Tibial artery (tissue), 4 donors: ENCODE data around the gene SNX32.

Source experiments
- DNase-seq, 2 donors: peaks; one replicate each; pipeline ENCODE4 v3.0.0-alpha.2; 2019
- H3K27ac ChIP-seq, 2 donors: fragments of 200-600 bp; sonication (generic) in 1 of 2; 1 replicate in 1 of 2; 2 replicates in 1 of 2; pipeline ENCODE4 v1.5.1; 2018 to 2019; ENCODE audit warnings: mild to moderate bottlenecking in 1 of 2
- H3K27me3 ChIP-seq, 2 donors: fragments of 200-600 bp; sonication (generic) in 1 of 2; one replicate each; pipeline versions ENCODE4 v1.5.1 to v1.6.0; 2016 to 2019
- H3K36me3 ChIP-seq, 3 donors: fragments of 200-600 bp; sonication (generic) in 2 of 3; one replicate each; pipeline ENCODE4 v1.5.1; 2016 to 2019; ENCODE audit warnings: mild to moderate bottlenecking in 2 of 3
- H3K4me1 ChIP-seq, 4 donors: fragments of 200-600 bp; sonication (generic) in 2 of 4; 1 replicate in 3 of 4; 2 replicates in 1 of 4; pipeline ENCODE4 v1.5.1; 2016 to 2019
- H3K4me3 ChIP-seq, 2 donors: fragments of 200-600 bp; sonication (generic) in 1 of 2; 1 replicate in 1 of 2; 2 replicates in 1 of 2; pipeline ENCODE4 v1.5.1; 2018 to 2019; ENCODE audit warnings: mild to moderate bottlenecking in 2 of 2
- H3K9me3 ChIP-seq, 3 donors: fragments of 200-600 bp; sonication (generic) in 1 of 3; one replicate each; pipeline ENCODE4 v1.5.1; 2016 to 2019
- intact Hi-C: fragments of 100-400 bp; cut with DNase I; formaldehyde crosslinking; loops from one replicate; pipeline ENCODE4 v1.15.0; 2023; ENCODE audit warnings: low total_unique reads
- TF ChIP-seq, protein P1 (sequence below), 2 experiments: fragments of 200-600 bp in 1 of 2; fragments of 450-650 bp in 1 of 2; IDR thresholded peaks; one replicate each; pipeline ENCODE4 v1.5.1; 2017 to 2019; ENCODE audit warnings: antibody characterized with exemption in 2 of 2, mild to moderate bottlenecking in 1 of 2, moderate library complexity in 1 of 2

SNX32 gene

GRCh38 chr11:65802841-65803240, 30.9 kb upstream of the SNX32 start:
- intact Hi-C loops, result no loop called here

GRCh38 chr11:65803797-65804492, 29.8 kb upstream of the SNX32 start:
- no peaks in the 10 kb centered on the region for H3K4me1 ChIP-seq
- no peak for DNase-seq
- H3K4me3 ChIP-seq, result no peak overlapping the region
- H3K36me3 ChIP-seq, result no peaks in the 10 kb centered on the region
- no peaks in the 10 kb centered on the region for H3K9me3 ChIP-seq
- H3K27ac ChIP-seq, result no peak overlapping the region
- intact Hi-C loops, result no loop called here
- peaks cover 0 to 89% of the 10 kb centered on the region in 2 donors for H3K27me3 ChIP-seq
- TF ChIP-seq, protein P1, sequence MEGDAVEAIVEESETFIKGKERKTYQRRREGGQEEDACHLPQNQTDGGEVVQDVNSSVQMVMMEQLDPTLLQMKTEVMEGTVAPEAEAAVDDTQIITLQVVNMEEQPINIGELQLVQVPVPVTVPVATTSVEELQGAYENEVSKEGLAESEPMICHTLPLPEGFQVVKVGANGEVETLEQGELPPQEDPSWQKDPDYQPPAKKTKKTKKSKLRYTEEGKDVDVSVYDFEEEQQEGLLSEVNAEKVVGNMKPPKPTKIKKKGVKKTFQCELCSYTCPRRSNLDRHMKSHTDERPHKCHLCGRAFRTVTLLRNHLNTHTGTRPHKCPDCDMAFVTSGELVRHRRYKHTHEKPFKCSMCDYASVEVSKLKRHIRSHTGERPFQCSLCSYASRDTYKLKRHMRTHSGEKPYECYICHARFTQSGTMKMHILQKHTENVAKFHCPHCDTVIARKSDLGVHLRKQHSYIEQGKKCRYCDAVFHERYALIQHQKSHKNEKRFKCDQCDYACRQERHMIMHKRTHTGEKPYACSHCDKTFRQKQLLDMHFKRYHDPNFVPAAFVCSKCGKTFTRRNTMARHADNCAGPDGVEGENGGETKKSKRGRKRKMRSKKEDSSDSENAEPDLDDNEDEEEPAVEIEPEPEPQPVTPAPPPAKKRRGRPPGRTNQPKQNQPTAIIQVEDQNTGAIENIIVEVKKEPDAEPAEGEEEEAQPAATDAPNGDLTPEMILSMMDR (IDR thresholded peaks at IDR 0.05), result no peak

More at GRCh38 chr11:65802841-65803240, 30.9 kb upstream of the SNX32 start:
- peaks cover 0 to 87% of the 10 kb centered on the region in 2 donors for H3K27me3 ChIP-seq
- no peaks in the 10 kb centered on the region for H3K4me1 ChIP-seq
- no peaks in the 10 kb centered on the region for H3K36me3 ChIP-seq
- H3K9me3 ChIP-seq, result no peaks in the 10 kb centered on the region
- no peak for DNase-seq
- no peak overlapping the region for H3K27ac ChIP-seq
- TF ChIP-seq, protein P1 (IDR thresholded peaks at IDR 0.05), result no peak
- no peak overlapping the region for H3K4me3 ChIP-seq

- Histone ChIP-seq H3K4me1 (no peaks in the 10 kb centered on the region), H3K9me3 (no peaks in the 10 kb centered on the region), H3K27ac (no peak overlapping the region), H3K27me3 (peaks cover 0 to 67% of the 10 kb centered on the region in 2 donors), H3K36me3 (no peaks in the 10 kb centered on the region), H3K4me3 (no peak overlapping the region)
- intact Hi-C loops, result no loop called here
- TF ChIP-seq, protein P1 (IDR thresholded peaks at IDR 0.05), result no peak
- no peak for DNase-seq
Observed at GRCh38 chr11:65806979-65807378, 26.8 kb upstream of the SNX32 start.

DNA sequence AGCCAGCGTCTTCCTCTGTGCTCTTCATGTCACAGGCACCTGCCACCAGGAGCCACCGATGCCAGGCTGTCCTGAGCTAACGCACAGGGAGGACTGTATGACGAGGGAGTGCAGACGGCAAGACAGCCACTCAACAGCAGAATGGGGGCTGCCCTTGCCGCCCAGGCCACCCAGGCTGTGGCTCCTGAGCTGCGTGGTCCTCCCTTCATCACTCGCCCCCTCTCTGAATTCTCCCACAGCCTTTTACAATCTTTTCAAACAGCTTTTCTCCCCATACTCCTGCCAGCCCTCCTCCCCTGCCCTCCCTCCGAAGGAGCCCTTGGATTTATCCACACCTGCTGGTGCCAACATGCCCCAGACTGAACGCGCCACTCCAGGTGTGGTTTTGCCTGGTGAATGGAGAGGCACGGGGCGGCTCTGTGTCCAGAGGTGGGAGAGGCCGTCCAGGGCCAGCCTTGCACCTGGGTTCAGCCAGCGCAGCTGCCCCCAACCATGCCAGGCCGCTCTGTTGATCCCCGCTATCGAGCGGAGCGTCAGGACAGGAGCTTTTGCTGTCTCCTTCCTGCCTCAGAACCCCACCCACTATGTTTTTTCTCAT, 24.9 kb upstream of the SNX32 start:
- no peak overlapping the region for H3K4me3 ChIP-seq

DNA sequence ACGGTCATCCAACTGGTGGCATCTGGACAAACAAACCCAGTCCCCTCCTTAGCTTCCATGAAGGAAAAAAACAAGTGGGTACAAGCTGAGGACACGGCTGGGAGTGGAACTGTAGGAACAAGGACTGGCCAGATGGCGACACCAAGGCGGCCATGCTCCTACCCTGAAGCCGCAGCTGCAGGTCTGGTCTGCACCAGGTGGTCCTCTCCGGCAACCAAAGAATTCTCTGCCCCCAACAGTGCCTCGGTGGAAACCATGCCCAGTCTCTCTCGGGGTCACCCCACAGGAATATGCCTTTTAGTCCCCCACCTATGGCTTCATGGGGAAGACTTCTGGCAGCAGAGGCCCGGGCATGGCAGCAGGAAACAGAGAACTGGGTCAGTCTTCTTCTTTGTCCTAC, 24.3 kb upstream of the SNX32 start:
- DNase-seq, result no peak
- intact Hi-C loops, result no loop called here
- Histone ChIP-seq H3K9me3 (no peaks in the 10 kb centered on the region), H3K27ac (no peak overlapping the region), H3K4me1 (no peaks in the 10 kb centered on the region), H3K36me3 (no peaks in the 10 kb centered on the region), H3K27me3 (peaks cover 0 to 44% of the 10 kb centered on the region in 2 donors), H3K4me3 (no peak overlapping the region)
- TF ChIP-seq, protein P1 (IDR thresholded peaks at IDR 0.05), result no peak

More for the DNA sequence above, 24.9 kb upstream of the SNX32 start:
- no peaks in the 10 kb centered on the region for H3K4me1 ChIP-seq
- DNase-seq, result no peak
- intact Hi-C loops, result no loop called here
- TF ChIP-seq, protein P1 (IDR thresholded peaks at IDR 0.05), result no peak
- H3K27me3 ChIP-seq, result peaks cover 0 to 50% of the 10 kb centered on the region in 2 donors
- no peaks in the 10 kb centered on the region for H3K9me3 ChIP-seq
- H3K27ac ChIP-seq, result no peak overlapping the region
- no peaks in the 10 kb centered on the region for H3K36me3 ChIP-seq
